22Rv1 (cell line): ENCODE results near the gene ERICH6B.

Source experiments
- H3K27ac ChIP-seq: fragments of 450-650 bp; 2 replicates; pipeline ENCODE4 v1.5.1; 2017
- CTCF ChIP-seq: fragments of 450-650 bp; IDR thresholded peaks from 2 replicates; pipeline ENCODE4 v1.5.1; 2017; ENCODE audit warnings: mild to moderate bottlenecking
- ZFX ChIP-seq: fragments of 450-650 bp; IDR thresholded peaks from 2 replicates; pipeline ENCODE4 v1.6.1; 2017; ENCODE audit warnings: antibody characterized with exemption, borderline replicate concordance

The ERICH6B gene

DNA sequence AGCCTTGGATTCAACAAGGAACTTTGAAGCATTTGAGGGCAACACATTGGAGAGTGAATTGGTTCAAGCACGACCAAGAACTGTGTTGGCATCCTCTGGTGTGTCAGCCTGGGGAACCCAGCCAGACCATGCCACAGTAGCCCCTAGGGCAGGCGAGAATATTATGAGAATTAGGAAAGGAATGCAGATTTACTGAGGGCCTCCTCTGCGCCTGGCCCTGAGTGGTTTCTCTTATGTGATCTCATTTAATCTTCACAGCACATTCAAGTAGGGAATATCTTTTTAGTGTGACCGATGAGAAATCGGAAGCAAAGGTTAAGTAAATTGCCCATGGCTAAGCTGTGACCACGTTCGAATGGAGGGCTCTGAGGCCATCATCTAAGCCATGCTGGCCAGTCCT lies 15.3 kb upstream of the ERICH6B start:
- TF ChIP-seq ZFX (no peak), CTCF (no peak)

DNA sequence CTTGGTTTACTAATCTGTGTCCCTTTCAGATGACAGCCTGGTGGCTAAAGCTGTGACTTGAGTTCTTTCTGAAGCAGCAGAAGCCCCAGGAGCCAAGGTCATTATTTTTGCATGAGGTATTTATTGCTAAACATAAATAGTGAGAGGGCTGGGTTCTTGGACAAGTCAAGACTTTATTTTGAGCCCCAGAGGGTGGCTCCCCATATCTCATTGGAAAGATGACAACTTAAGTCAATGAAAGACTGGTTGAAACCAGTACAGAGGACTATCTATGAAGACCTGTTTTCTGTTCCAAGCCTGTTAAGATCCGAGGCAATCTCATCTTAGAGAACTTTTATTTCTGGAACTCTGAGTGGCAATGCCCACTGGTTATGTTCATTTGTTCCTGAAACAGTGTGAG lies 14.4 kb upstream of the ERICH6B start:
- no peak overlapping the region for H3K27ac ChIP-seq
- no peak for TF ChIP-seq CTCF
- TF ChIP-seq ZFX, result no peak

More for the DNA sequence above, 15.3 kb upstream of the ERICH6B start:
- H3K27ac ChIP-seq, result no peak overlapping the region

GRCh38 chr13:45628094-45628493 lies 12.6 kb upstream of the ERICH6B start:
- TF ChIP-seq ZFX, result no peak
- TF ChIP-seq CTCF, result no peak

GRCh38 chr13:45627656-45628055 lies 12.1 kb upstream of the ERICH6B start:
- TF ChIP-seq ZFX (no peak), CTCF (no peak)
- no peak overlapping the region for H3K27ac ChIP-seq

More at GRCh38 chr13:45628094-45628493, 12.6 kb upstream of the ERICH6B start:
- no peak overlapping the region for H3K27ac ChIP-seq

DNA sequence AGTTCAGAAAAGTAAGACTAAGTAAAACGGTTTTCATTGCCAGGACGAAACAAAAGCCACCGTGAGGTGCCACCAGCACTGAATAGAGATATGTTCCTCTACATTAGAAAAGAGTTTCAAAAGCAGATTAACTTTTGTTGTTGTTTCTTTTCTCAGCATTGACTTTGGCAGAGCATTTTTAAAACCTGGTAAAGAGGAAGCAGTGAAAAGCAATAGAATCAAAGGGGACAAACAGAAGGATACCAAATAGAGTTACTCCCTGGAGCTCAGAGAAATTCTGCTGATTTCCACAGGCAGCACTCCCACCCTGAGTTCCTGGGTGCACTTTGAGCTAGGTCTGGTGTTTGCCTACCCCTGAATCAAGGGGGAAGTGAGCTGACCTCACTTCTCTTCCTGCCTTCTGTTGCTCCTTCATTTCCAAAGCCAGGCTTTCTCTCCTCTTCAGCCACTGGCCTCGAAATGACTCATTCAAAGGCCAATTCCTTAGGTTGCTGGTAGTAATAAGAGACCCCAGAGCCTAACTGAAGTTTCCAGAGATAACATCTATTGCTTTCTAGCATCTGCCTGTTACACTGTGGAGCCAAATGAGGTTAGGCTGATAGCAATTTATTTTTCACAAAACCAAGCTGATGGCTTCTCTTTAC lies 11.3 kb upstream of the ERICH6B start:
- no peak for TF ChIP-seq CTCF
- no peak for TF ChIP-seq ZFX
- no peak overlapping the region for H3K27ac ChIP-seq

DNA sequence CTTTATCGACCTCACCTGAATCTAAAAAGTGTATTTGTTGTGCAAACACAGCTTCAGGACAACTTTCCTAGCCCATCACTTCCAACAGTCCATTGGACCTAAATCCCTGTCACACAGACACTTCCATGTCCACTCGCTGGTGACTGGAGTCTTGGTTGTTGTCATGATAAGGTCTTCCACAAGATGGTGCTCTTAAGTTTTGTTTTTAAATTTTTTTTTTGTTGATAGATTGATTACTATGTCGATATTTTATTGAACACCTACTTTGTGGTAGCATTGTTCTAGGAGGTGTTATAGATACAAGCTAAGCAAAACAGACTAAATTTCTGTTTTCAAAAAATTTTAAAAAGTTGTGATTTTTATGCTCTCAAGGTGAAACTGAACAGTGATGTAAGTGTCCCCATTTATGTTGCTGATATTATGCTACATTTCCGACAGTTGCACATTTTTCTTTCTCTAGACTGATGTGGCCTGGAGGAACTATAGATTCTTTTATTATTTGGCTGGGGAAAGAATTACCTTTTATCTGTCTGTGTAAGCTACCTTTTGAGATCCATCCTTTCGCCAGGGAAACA lies 8.1 kb upstream of the ERICH6B start:
- TF ChIP-seq ZFX, result no peak
- TF ChIP-seq CTCF, result peak; percentile 65
- H3K27ac ChIP-seq, result no peak overlapping the region

DNA sequence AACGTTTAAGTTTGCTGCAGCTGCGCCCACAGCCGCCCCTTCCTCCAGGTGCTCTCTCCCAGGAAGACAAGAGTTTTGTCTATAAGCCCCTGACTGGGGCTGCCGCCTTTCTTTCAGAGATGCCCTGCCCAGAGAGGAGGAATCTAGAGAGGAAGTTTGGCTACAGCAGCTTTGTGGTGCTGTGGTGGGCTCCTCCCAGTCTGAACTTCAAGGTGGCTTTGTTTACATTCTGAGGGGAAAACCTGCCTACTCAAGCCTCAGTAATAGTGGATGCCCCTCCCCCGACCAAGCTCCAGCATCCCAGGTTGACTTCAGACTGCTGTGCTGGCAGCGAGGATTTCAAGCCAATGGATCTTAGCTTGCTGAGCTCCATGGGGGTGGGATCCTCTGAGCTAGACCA lies 6.4 kb upstream of the ERICH6B start:
- H3K27ac ChIP-seq, result no peak overlapping the region
- TF ChIP-seq ZFX (no peak), CTCF (no peak)
